GM20000 (cell line): Measurements from ENCODE around the gene SLC17A9.

ENCODE experiments used
- DNase-seq: peaks from one replicate; pipeline ENCODE4 v3.0.0; 2012; ENCODE audit warnings: low spot score
- TF ChIP-seq, protein P1 (sequence below): IDR thresholded peaks from 2 replicates; pipeline ENCODE4 v1.5.1; 2012; ENCODE audit warnings: mild to moderate bottlenecking, control low read depth; ENCODE audit errors: extremely low read depth, missing control alignments

The SLC17A9 gene

DNA sequence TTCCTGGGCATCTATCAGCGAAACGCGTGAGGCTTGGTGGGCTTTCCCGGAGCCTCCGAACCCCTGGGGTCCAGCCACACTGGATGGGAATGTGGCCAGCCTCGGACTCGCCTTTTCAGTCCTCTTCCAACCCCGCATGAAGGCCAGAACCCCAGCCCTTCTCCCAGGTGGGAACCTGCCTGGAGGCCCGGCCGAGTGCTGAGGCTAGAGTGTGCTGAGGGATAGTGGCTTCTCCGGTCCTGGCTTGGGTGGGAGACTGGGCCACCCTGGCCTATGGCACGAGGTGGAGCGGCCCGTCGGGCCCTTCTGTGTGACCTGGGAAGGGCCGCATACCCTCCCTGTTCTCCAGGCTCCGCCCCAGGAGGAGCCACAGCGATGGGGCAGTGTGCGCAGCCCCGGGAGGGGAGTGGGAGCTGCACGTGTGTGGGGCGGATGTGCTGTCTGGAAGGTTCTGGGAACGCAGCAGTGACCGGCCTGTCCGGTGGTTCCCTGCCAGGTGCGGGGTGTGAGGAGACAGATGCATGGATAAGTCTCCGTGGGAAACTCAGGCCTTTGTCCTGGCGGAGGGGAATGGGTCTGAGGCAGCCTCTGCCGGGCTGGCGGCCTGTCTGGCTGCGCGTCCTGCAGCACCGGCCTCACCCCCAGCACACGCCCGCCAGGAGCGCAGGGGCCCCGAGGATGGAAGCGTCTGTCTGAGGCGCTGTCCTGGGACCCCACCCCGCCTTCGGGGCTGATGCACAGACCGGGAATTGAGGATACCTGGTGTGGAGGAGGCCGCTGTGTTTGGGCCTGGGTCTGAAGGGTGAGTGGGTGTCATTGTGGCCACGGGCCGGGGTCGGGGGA lies 55.4 kb downstream of the SLC17A9 start:
- no peak for DNase-seq
- TF ChIP-seq, protein P1, sequence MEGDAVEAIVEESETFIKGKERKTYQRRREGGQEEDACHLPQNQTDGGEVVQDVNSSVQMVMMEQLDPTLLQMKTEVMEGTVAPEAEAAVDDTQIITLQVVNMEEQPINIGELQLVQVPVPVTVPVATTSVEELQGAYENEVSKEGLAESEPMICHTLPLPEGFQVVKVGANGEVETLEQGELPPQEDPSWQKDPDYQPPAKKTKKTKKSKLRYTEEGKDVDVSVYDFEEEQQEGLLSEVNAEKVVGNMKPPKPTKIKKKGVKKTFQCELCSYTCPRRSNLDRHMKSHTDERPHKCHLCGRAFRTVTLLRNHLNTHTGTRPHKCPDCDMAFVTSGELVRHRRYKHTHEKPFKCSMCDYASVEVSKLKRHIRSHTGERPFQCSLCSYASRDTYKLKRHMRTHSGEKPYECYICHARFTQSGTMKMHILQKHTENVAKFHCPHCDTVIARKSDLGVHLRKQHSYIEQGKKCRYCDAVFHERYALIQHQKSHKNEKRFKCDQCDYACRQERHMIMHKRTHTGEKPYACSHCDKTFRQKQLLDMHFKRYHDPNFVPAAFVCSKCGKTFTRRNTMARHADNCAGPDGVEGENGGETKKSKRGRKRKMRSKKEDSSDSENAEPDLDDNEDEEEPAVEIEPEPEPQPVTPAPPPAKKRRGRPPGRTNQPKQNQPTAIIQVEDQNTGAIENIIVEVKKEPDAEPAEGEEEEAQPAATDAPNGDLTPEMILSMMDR = no peak

DNA sequence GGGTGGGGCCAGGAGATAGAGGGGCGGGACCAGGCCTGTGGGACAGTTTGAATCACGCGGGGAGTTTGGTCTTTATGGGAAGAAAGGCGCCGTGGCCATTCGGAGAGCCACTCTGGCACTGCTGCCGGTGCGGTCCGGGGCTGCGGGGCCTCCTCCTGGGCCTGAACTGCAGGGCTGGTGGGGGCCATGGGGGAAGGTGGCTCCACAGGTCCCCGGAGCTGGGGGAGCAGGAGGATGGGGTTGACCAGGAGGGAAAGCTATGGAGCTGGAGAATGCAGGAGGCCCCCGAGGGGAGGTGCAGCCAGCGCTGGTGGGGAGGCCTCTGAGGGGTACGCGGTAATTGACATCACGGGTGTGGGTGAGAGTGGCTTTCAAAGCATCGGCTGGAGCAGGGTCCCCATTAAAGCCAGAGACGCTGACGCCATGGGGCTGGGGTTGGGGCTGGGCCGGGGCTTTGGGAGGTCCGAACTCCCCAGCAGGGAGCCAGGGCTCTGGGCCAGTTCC lies 56.1 kb downstream of the SLC17A9 start:
- TF ChIP-seq, protein P1 = no peak
- no peak for DNase-seq

DNA sequence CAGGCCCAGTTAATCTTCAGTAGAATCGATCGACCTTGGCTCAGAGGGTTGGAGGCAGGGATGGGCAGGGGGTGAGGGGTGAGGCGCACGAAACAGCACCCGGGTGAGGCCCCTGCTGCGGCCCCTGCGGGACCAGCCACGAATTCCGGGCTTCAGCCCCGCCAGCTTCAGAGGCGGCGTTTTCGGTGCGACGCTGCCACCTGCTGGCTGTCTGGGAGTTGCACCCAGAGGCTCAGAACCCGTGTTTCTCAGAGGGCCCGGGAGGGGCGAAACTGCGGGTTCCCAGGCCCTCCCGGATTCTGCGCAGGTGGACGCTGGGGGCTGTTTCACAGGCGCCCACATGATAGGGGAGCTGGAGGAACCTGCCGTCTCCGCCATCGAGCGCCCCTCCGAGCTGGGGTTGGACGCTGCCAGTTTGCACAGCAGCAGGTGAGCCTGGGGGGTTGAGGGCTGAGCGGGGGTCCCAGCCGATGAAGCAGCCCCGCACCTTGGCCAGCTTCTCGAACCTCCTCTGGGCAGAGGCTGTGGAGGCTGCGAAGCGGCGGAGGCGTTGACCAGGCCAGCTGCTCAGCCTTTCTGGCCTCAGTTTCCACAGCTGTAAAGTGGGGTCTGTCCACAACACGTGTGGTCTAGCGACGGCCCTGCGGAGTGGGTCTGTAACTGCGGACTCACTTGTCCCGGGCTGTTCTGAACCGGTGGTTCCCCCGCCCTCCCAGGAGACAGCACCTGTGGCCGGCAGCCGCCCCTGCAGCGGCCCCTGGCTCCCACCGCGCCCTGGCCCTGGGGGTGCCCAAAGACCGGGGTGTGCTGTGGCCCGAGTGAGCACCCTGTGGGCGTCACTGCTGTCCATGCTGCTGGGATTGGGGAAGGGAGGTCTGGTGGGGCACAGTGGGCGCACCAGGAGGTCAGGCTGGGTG lies 56.8 kb downstream of the SLC17A9 start:
- peak; percentile 98 for DNase-seq

DNA sequence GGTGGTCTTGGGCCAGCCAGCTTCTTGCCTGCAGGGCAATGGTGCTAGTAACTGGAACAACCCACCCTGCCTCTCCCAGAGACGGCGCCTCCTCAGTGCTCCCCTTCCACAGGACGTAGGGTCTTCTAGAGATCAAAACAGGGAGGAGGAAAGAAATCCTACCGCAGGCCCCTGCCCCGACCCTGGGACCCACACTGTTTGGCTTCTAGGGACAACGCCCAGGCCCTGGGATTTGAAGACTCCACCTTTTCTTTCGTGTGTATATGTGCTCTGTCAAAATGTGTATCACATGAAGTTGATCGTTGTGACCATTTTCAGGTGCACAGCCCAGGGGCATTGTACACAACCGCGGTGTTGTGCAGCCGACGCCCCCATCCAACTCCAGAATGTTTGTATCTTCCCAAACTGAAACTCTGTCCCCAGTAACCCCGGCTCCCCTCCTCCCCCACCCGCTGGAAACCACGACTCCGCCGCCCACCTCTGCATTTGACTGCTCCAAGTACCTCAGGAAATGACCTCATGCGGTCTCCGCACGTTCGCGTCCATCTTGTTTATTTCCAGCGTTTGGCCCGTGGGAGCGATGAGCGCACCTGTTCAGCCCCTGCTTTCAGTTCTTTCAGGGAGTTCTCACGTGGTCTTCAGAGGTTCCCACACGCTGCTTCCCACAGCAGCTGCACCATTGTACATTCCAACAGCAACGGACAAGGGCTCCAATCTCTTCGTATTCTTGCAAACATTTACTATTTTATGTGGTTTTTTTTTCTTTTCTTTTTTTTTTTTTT lies 57.7 kb downstream of the SLC17A9 start:
- DNase-seq = peak; percentile 91
- TF ChIP-seq, protein P1 = no peak

More for the DNA sequence above, 56.8 kb downstream of the SLC17A9 start:
- TF ChIP-seq, protein P1 = peak; percentile 89

DNA sequence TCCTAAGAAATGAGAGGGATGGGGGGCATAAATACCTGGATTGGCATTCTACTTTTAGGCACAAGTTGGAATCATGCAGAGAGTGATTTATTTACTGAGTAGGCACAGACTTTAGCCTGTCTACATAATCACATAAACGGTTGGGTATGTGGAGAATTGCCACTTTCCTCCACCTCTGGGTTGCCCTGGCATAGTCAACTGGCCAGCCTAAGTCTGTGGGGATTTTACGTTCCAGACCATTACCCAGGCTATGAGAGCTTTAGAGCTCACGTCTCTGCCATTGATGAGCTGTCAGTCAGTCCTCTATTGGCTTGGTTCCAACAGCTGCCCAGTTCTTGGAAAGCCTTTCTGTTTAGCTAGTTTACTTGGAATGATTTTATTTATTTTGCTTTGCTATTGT lies 59.3 kb downstream of the SLC17A9 start:
- TF ChIP-seq, protein P1 = no peak
- no peak for DNase-seq

DNA sequence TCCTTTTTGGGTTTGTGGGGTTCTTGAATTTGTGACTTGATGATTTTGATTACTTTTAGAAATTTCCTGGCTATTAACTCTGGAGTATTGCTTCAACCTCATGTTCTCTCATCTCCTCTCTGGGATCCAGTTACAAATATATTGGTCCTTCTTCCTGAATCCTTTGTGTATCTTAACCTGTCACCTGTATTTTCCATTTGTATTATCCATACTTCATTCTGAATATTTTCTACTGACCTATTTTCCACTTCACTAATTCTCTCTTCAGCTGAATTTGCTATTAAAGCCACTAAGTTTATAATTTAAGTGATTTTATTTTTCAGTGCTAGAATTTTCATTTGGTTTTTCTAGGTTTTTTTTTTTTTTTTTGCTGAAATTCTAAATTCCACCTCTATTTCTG lies 60.7 kb downstream of the SLC17A9 start:
- DNase-seq = no peak
- TF ChIP-seq, protein P1 = no peak
